Fibroblast of lung (primary cell): Measurements from ENCODE around the gene RPL39L. TPM values are rescaled to one million over a fixed set of nuclear protein-coding genes. Genes with fewer than 3 reads are reported as not detected.

Source experiments
- DNase-seq, 2 donors: peaks; one replicate each; pipeline versions ENCODE4 v3.0.0 to v3.0.0-alpha.2; 2010; ENCODE audit warnings: low read depth in 2 of 2
- H2AFZ ChIP-seq: 2 replicates; pipeline ENCODE4 v1.5.1; 2012; ENCODE audit warnings: low read length, control low read depth, inconsistent platforms
- H3K27ac ChIP-seq: 2 replicates; pipeline ENCODE4 v1.5.1; 2011; ENCODE audit warnings: low read length, control low read depth; ENCODE audit not compliant: insufficient read depth
- H3K27me3 ChIP-seq: 2 replicates; pipeline ENCODE4 v1.5.1; 2011; ENCODE audit warnings: mild to moderate bottlenecking, low read length; ENCODE audit not compliant: control insufficient read depth, insufficient read depth
- H3K36me3 ChIP-seq: 2 replicates; pipeline ENCODE4 v1.5.1; 2011; ENCODE audit warnings: low read length; ENCODE audit not compliant: control insufficient read depth, insufficient read depth
- H3K4me1 ChIP-seq: 2 replicates; pipeline ENCODE4 v1.5.1; 2011; ENCODE audit warnings: low read length; ENCODE audit not compliant: control insufficient read depth, insufficient read depth; ENCODE audit errors: extremely low read depth
- H3K4me2 ChIP-seq: 2 replicates; pipeline ENCODE4 v1.5.1; 2011; ENCODE audit warnings: low read length, control low read depth; ENCODE audit not compliant: insufficient read depth; ENCODE audit errors: extremely low read depth
- H3K4me3 ChIP-seq, 4 experiments: fragments of 200-600 bp in 1 of 4; sonication (generic) in 1 of 4; replicated peaks in 1 of 4; 2 replicates each; pipeline ENCODE4 v1.5.1; 2011 to 2016; ENCODE audit warnings: low read length in 4 of 4, low read depth in 3 of 4, mild to moderate bottlenecking in 3 of 4, control low read depth in 2 of 4, inconsistent platforms in 1 of 4, mixed read lengths in 1 of 4; ENCODE audit not compliant: insufficient read depth in 1 of 4; ENCODE audit errors: control extremely low read depth in 1 of 4
- H3K79me2 ChIP-seq: 2 replicates; pipeline ENCODE4 v1.5.1; 2012; ENCODE audit warnings: mild to moderate bottlenecking, low read length, inconsistent platforms; ENCODE audit not compliant: control insufficient read depth, insufficient read depth
- H3K9ac ChIP-seq: 2 replicates; pipeline ENCODE4 v1.5.1; 2011; ENCODE audit warnings: mild to moderate bottlenecking, low read length, control low read depth; ENCODE audit not compliant: insufficient read depth
- H3K9me3 ChIP-seq: 2 replicates; pipeline ENCODE4 v1.5.1; 2012; ENCODE audit warnings: low read depth, low read length; ENCODE audit not compliant: control insufficient read depth, insufficient read depth
- H4K20me1 ChIP-seq: 2 replicates; pipeline ENCODE4 v1.5.1; 2011; ENCODE audit warnings: low read length; ENCODE audit not compliant: control insufficient read depth, insufficient read depth; ENCODE audit errors: extremely low read depth
- CTCF ChIP-seq, 2 donors: IDR thresholded peaks in 1 of 2; conservative IDR thresholded peaks in 1 of 2; 1 replicate in 1 of 2; 2 replicates in 1 of 2; pipeline ENCODE4 v1.5.1; 2011 to 2012; ENCODE audit warnings: low read length in 2 of 2, control low read depth in 1 of 2, inconsistent platforms in 1 of 2, low read depth in 1 of 2, mild to moderate bottlenecking in 1 of 2
- EZH2 ChIP-seq: IDR thresholded peaks from 2 replicates; pipeline ENCODE4 v1.5.1; 2012; ENCODE audit warnings: low read length, control low read depth, mild to moderate bottlenecking; ENCODE audit errors: missing control alignments
- polyA plus RNA-seq, 2 donors: library from polyadenylated mRNA; depleted of rRNA in 1 of 2; stranded (reverse) in 1 of 2; unstranded in 1 of 2; fragments of >200 nt; gene quantifications; 2 replicates each; pipeline ENCODE4 v1.2.1, GENCODE V29; 2011 to 2012; ENCODE audit warnings: missing spikeins in 1 of 2
- total RNA-seq: library from RNA; depleted of rRNA; stranded (reverse); fragments of >200 nt; gene quantifications from 2 replicates; pipeline ENCODE4 v1.2.1, GENCODE V29; 2014

The RPL39L gene
- total and polyA plus RNA-seq, 2 donors (not counting 1 experiment from before 2014, with no cell fraction given), result 8.4 to 26.6 TPM

DNA sequence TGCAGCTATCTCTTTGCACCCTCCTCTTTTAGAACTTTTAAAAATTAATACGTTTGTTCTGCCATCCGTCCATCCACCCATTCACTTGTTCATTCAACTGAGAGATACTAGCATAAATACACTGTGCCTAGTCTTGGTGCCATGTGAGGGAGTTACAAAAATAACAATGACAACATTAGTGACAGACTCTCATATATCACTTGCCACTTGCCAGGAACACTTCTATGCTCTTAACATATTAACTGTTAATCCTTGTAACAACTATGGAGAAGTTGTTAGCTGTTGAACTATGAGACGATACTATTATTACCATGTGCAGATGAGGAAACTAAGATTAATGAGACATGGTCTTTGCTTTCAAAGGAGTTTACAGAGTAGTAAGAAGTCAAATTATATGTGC lies 33.6 kb downstream of the RPL39L start:
- no peaks in the 10 kb centered on the region for H3K9me3 ChIP-seq
- no peaks in the 10 kb centered on the region for H3K79me2 ChIP-seq
- no peaks in the 10 kb centered on the region for H3K36me3 ChIP-seq
- no peak overlapping the region for H3K27ac ChIP-seq
- H2AFZ ChIP-seq, result no peak overlapping the region
- H3K9ac ChIP-seq, result no peak overlapping the region
- TF ChIP-seq CTCF (conservative IDR thresholded peaks at IDR 0.05 in 1 of 2, IDR thresholded peaks at IDR 0.05 in 1 of 2; ENCODE audit: low read depth in 1 of 2, low read length in 2 of 2) (no peak), EZH2 (no peak)
- H3K4me1 ChIP-seq, result peaks cover 4% of the 10 kb centered on the region
- no peak overlapping the region for H3K4me2 ChIP-seq
- no peaks in the 10 kb centered on the region for H4K20me1 ChIP-seq
- no peak overlapping the region for H3K4me3 ChIP-seq
- no peaks in the 10 kb centered on the region for H3K27me3 ChIP-seq
- no peak for DNase-seq

- Histone ChIP-seq H3K4me1 (peaks cover 4% of the 10 kb centered on the region), H4K20me1 (no peaks in the 10 kb centered on the region), H3K36me3 (no peaks in the 10 kb centered on the region), H3K4me3 (no peak overlapping the region), H3K9ac (no peak overlapping the region), H3K79me2 (no peaks in the 10 kb centered on the region), H3K27me3 (no peaks in the 10 kb centered on the region), H3K9me3 (no peaks in the 10 kb centered on the region), H3K27ac (no peak overlapping the region), H3K4me2 (no peak overlapping the region), H2AFZ (no peak overlapping the region)
- TF ChIP-seq EZH2, result no peak
- no peak for TF ChIP-seq CTCF (conservative IDR thresholded peaks at IDR 0.05 in 1 of 2, IDR thresholded peaks at IDR 0.05 in 1 of 2; ENCODE audit: low read depth in 1 of 2, low read length in 2 of 2)
- peak in 1 of 2 donors; percentile 36 for DNase-seq
These were observed 34.4 kb downstream of the RPL39L start for GRCh38 chr3:187104933-187105332.

DNA sequence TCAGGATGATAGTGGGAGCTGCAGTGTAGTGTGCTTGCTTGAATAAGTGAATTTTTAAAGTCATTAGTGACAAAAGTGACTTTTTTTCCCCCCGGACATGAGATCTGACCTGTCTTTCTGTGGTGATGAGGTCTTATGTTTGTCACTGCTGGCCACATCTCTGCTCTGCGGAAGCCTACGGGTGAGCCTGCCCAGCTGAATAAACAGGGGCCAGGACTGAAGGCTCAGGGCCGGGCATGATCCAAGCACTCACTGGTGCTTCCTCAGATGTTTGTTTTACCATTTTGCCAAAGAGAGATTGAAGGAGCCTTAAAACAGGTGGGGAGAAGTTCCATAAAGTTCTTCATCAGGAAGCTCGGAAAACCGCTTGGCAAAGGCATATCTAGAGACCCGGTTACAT lies 35.0 kb downstream of the RPL39L start:
- no peaks in the 10 kb centered on the region for H3K36me3 ChIP-seq
- no peak overlapping the region for H3K9ac ChIP-seq
- no peak overlapping the region for H3K4me2 ChIP-seq
- no peak overlapping the region for H3K27ac ChIP-seq
- H3K27me3 ChIP-seq, result no peaks in the 10 kb centered on the region
- no peak for TF ChIP-seq CTCF (conservative IDR thresholded peaks at IDR 0.05 in 1 of 2, IDR thresholded peaks at IDR 0.05 in 1 of 2; ENCODE audit: low read depth in 1 of 2, low read length in 2 of 2)
- no peak for TF ChIP-seq EZH2
- no peaks in the 10 kb centered on the region for H3K9me3 ChIP-seq
- peaks cover 4% of the 10 kb centered on the region for H3K4me1 ChIP-seq
- no peaks in the 10 kb centered on the region for H3K79me2 ChIP-seq
- H4K20me1 ChIP-seq, result no peaks in the 10 kb centered on the region
- DNase-seq, result no peak
- no peak overlapping the region for H2AFZ ChIP-seq
- no peak overlapping the region for H3K4me3 ChIP-seq
